HUES6 (cell line): ENCODE data around the gene SEMA3F.
A peak's percentile ranks its signal among the peaks of the same experiment; 100 is the strongest.

Experiments used
- H3K27ac ChIP-seq: 2 replicates; pipeline ENCODE4 v1.7.0; 2013; ENCODE audit warnings: low read depth, mild to moderate bottlenecking, low read length, inconsistent platforms
- H3K27me3 ChIP-seq: 2 replicates; pipeline ENCODE4 v1.6.1; 2013; ENCODE audit warnings: low read length; ENCODE audit not compliant: control insufficient read depth, insufficient read depth
- H3K36me3 ChIP-seq: 2 replicates; pipeline ENCODE4 v1.6.1; 2013; ENCODE audit warnings: low read length; ENCODE audit not compliant: control insufficient read depth, insufficient read depth
- H3K4me1 ChIP-seq: 2 replicates; pipeline ENCODE4 v1.6.1; 2013; ENCODE audit warnings: low read length; ENCODE audit not compliant: control insufficient read depth, insufficient read depth
- H3K4me3 ChIP-seq: 2 replicates; pipeline ENCODE4 v1.5.1; 2013; ENCODE audit warnings: low read depth, low read length
- H3K9ac ChIP-seq: one replicate; pipeline ENCODE4 v1.6.1; 2013; ENCODE audit warnings: mild to moderate bottlenecking, low read length
- H3K9me3 ChIP-seq: 2 replicates; pipeline ENCODE4 v1.6.1; 2013; ENCODE audit warnings: low read depth, low read length; ENCODE audit not compliant: control insufficient read depth, insufficient read depth

Gene SEMA3F

GRCh38 chr3:50147447-50147846 is 7.7 kb upstream of the SEMA3F start:
- H3K9ac ChIP-seq = no peak overlapping the region
- H3K36me3 ChIP-seq = no peaks in the 10 kb centered on the region
- no peak overlapping the region for H3K27ac ChIP-seq
- H3K27me3 ChIP-seq = 0 out of 2 replicates have a peak, but pooled peaks cover 7% of the 10 kb centered on the region
- peaks cover 35% of the 10 kb centered on the region for H3K4me1 ChIP-seq
- H3K4me3 ChIP-seq = no peak overlapping the region
- no peaks in the 10 kb centered on the region for H3K9me3 ChIP-seq

GRCh38 chr3:50147861-50148260 is 7.3 kb upstream of the SEMA3F start:
- H3K27me3 ChIP-seq = peaks cover 9% of the 10 kb centered on the region
- no peak overlapping the region for H3K27ac ChIP-seq
- no peak overlapping the region for H3K9ac ChIP-seq
- H3K4me3 ChIP-seq = no peak overlapping the region
- peaks cover 35% of the 10 kb centered on the region for H3K4me1 ChIP-seq
- no peaks in the 10 kb centered on the region for H3K9me3 ChIP-seq
- H3K36me3 ChIP-seq = no peaks in the 10 kb centered on the region

GRCh38 chr3:50150404-50150750 is 4.7 kb upstream of the SEMA3F start:
- Histone ChIP-seq H3K4me3 (no peak overlapping the region), H3K27me3 (peaks cover 26% of the 10 kb centered on the region), H3K4me1 (peaks cover 39% of the 10 kb centered on the region), H3K36me3 (no peaks in the 10 kb centered on the region), H3K9ac (no peak overlapping the region), H3K9me3 (no peaks in the 10 kb centered on the region), H3K27ac (no peak overlapping the region)

DNA sequence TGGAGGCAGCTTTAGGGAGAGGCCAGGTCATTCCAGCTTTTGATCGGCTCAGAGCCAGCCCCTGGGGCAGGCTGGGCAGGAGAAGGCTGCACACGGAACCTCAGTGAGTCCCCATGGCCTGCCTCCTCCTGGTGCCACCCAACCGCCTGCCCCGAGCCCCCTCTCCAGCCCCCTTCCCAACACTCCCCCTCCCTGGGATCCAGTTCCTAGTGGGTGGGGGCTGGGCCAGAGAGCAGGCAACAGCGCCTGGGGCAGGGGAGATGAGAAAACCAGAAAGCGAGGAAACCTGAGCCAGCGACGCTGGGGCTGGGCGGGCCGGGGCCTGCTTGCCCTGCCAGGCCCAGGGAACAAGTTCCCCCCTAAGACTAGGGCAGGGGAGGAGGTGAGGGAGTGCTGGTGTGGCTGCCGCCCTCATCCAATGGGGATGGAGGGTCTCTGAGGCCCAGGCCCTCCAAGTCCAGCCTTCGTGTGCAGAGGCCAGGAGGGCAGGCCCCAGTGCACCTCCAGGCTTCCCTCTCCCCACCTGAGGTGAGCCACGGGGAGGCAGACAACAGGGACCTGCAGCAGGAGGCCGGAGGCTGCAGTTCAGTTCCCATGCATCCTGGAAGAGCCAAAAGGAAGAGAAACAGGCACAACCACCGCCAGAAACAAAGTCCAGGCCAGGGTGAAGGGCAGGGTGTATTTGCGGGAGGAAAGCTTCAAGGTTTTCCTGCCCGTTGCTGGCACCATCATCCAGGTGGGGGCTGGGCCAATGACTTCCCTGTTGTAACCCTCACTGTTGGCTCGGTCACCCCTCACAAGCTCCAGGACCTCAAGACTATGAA is 4.0 kb upstream of the SEMA3F start:
- no peak overlapping the region for H3K27ac ChIP-seq
- peaks cover 42% of the 10 kb centered on the region for H3K4me1 ChIP-seq

GRCh38 chr3:50151728-50152127 is 3.4 kb upstream of the SEMA3F start:
- Histone ChIP-seq H3K27me3 (peaks cover 39% of the 10 kb centered on the region), H3K27ac (no peak overlapping the region), H3K9ac (no peak overlapping the region), H3K36me3 (no peaks in the 10 kb centered on the region), H3K9me3 (no peaks in the 10 kb centered on the region), H3K4me3 (no peak overlapping the region), H3K4me1 (peaks cover 45% of the 10 kb centered on the region)

More for the DNA sequence above, 4.0 kb upstream of the SEMA3F start:
- H3K27me3 ChIP-seq = peaks cover 32% of the 10 kb centered on the region
- no peak overlapping the region for H3K4me3 ChIP-seq
- H3K9me3 ChIP-seq = no peaks in the 10 kb centered on the region
- no peak overlapping the region for H3K9ac ChIP-seq
- H3K36me3 ChIP-seq = no peaks in the 10 kb centered on the region

DNA sequence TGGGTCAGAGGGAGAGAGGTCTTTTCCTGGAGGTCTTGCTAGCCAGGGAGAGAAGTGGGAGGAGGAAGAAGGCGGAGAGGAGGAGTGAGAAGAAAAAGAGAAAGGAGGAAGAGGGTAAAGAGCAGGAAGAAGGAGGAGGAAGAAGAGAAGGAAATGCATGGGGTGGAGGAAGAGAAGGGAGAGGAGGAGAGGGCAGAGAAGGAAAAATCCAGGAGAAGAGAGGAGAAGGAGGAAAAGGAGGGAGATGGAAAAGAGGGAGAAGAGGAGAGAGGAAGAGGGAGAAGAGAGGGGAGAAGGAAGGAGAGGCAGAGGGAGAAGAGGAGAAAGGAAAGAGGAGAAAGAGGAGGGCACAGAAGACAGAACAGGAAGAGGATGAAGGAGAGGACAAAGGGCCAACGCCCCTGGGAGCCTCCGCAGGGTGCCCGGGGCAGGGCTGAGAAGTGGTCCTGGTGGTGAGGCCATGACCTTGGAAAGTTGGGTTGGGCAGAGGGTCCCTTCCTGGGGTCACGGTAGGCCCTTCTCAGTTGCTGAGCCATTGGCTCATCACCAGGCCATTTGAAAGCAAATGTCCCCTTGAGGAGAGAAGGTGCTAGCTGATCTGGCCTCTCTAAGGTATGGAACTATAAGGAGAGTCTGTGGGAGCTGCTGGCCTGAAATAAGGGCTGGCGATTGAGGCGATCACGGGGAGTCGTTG is 1.2 kb upstream of the SEMA3F start:
- no peaks in the 10 kb centered on the region for H3K36me3 ChIP-seq
- no peak overlapping the region for H3K9ac ChIP-seq
- H3K4me3 ChIP-seq = peak overlapping the region; percentile 57
- H3K27ac ChIP-seq = no peak overlapping the region
- peaks cover 60% of the 10 kb centered on the region for H3K4me1 ChIP-seq
- peaks cover 41% of the 10 kb centered on the region for H3K27me3 ChIP-seq
- H3K9me3 ChIP-seq = no peaks in the 10 kb centered on the region

- H3K36me3 ChIP-seq = no peaks in the 10 kb centered on the region
- H3K27me3 ChIP-seq = peaks cover 41% of the 10 kb centered on the region
- H3K4me1 ChIP-seq = peaks cover 64% of the 10 kb centered on the region
- no peak overlapping the region for H3K9ac ChIP-seq
- H3K27ac ChIP-seq = no peak overlapping the region
- H3K9me3 ChIP-seq = no peaks in the 10 kb centered on the region
- H3K4me3 ChIP-seq = peak overlapping the region; percentile 57
Observed at GRCh38 chr3:50154476-50154839, 666 bp upstream of the SEMA3F start.

- peak overlapping the region; percentile 75 for H3K4me3 ChIP-seq
- H3K36me3 ChIP-seq = peaks cover 4% of the 10 kb centered on the region; the same call in 1 of the 2 replicates
- H3K9ac ChIP-seq = peak overlapping the region; percentile 64
- H3K27ac ChIP-seq = no peak overlapping the region
- H3K9me3 ChIP-seq = no peaks in the 10 kb centered on the region
- peaks cover 66% of the 10 kb centered on the region for H3K4me1 ChIP-seq
- H3K27me3 ChIP-seq = peaks cover 41% of the 10 kb centered on the region
Observed at GRCh38 chr3:50155491-50155878, 361 bp downstream of the SEMA3F start.

DNA sequence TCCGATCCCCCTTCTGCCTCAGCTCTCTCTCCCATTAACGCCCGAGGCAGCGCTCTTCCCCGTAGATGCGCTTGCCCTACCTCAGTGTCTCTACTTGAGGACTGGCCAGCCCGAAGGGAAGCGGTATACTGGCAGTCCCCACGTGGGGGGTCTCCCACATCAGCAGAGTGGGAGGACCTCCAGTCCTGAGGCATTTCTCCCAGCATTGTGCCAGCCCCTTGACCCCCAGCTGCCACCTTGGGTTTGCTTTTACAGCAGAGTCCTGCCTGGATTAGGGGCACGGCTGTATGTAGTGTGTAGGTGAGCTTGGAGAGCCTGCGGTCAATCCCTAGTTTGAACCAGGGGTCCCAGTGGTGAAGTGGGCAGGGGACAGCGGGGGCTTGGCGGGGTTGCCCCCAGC is 767 bp downstream of the SEMA3F start:
- peak overlapping the region; percentile 64 for H3K9ac ChIP-seq
- H3K4me3 ChIP-seq = peak overlapping the region; percentile 75

GRCh38 chr3:50156549-50157493 is 1.7 kb downstream of the SEMA3F start:
- peak overlapping the region; percentile 22 for H3K9ac ChIP-seq
- peak overlapping the region; percentile 75 for H3K4me3 ChIP-seq
- peaks cover 60% of the 10 kb centered on the region for H3K4me1 ChIP-seq

More for the DNA sequence above, 767 bp downstream of the SEMA3F start:
- Histone ChIP-seq H3K27ac (no peak overlapping the region), H3K36me3 (peaks cover 4% of the 10 kb centered on the region; the same call in 1 of the 2 replicates), H3K27me3 (peaks cover 41% of the 10 kb centered on the region), H3K9me3 (no peaks in the 10 kb centered on the region), H3K4me1 (peaks cover 64% of the 10 kb centered on the region)

More at GRCh38 chr3:50156549-50157493, 1.7 kb downstream of the SEMA3F start:
- no peaks in the 10 kb centered on the region for H3K9me3 ChIP-seq
- H3K36me3 ChIP-seq = peaks cover 12% of the 10 kb centered on the region
- peaks cover 39% of the 10 kb centered on the region for H3K27me3 ChIP-seq
- H3K27ac ChIP-seq = no peak overlapping the region
